Raji (cell line): Measurements from ENCODE around the gene TMEM181.

Experiments used
- POLR2A ChIP-seq: IDR thresholded peaks from 2 replicates; pipeline ENCODE4 v1.6.1; 2011; ENCODE audit warnings: low read depth, low read length, control low read depth; ENCODE audit not compliant: insufficient read depth

TMEM181 gene

DNA sequence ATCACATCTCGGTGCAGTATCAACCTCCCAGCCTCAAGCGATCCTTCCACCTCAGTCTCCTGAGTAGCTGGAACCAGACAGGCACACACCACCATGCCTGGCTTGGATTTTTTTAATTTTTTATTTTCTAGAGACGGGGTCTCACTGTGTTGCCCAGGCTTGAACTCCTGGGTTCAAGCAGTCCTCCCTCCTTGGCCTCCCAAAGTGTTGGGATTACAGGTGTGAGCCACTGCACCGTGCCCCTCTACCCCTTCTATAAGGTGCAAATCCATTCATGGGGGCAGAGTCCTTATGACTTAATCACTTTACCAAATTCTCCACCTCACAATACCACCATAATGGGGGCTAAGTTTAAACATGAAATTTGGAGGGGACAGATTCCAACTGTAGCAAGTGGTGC is 37.7 kb downstream of the TMEM181 start:
- no peak for TF ChIP-seq POLR2A

GRCh38 chr6:158599635-158600034 is 39.7 kb downstream of the TMEM181 start:
- no peak for TF ChIP-seq POLR2A

- TF ChIP-seq POLR2A = no peak
Observed at GRCh38 chr6:158603261-158604047, 43.6 kb downstream of the TMEM181 start.

- TF ChIP-seq POLR2A = no peak
Observed at GRCh38 chr6:158604048-158604406, 44.1 kb downstream of the TMEM181 start.

DNA sequence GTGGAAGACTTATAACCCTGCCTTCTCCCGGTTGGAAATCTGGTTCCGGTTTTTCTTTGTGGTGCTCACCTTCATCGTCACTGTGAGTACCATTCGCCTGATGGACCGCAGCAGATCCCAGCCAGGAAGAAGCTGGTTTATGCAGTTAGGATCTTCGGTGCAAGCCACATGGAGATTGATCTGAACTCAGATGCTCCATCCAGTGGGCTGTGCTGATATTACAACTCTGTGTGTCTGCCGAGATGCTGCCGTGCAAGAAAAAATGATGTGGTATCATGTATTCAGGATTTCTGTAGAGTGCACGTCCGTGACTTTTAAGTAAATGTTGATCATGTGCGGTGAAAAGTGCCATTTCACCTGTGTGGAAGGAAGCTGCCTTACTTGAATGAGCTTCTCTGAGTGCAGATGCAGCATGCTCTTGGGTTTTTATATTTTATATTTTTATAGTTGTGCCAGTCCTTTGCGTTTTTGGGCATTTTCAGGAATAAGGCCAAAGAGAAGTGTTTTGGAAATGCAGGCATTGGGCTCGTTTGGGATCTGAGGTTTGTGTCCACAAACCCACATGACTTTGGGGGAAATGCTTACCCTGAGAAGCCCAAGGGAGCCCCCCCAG is 45.5 kb downstream of the TMEM181 start:
- TF ChIP-seq POLR2A = no peak

DNA sequence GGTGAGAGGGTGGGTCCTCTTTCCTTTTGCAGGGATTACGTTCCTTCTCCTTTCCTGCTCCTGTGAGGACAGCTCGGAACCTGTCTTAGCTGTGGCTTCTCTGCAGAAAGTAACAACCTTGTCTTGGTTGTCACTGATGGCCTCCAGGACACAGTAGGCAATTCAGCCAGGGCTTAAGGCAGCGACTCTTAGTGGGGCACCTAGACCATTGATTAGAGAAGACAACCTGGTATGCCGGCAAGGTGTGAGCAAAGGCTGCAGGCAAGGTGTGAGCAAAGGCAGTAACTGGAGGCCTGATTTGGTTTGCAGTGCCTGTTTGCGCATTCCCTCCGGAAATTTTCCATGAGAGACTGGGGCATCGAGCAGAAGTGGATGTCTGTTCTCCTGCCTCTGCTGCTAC is 47.0 kb downstream of the TMEM181 start:
- TF ChIP-seq POLR2A = no peak

DNA sequence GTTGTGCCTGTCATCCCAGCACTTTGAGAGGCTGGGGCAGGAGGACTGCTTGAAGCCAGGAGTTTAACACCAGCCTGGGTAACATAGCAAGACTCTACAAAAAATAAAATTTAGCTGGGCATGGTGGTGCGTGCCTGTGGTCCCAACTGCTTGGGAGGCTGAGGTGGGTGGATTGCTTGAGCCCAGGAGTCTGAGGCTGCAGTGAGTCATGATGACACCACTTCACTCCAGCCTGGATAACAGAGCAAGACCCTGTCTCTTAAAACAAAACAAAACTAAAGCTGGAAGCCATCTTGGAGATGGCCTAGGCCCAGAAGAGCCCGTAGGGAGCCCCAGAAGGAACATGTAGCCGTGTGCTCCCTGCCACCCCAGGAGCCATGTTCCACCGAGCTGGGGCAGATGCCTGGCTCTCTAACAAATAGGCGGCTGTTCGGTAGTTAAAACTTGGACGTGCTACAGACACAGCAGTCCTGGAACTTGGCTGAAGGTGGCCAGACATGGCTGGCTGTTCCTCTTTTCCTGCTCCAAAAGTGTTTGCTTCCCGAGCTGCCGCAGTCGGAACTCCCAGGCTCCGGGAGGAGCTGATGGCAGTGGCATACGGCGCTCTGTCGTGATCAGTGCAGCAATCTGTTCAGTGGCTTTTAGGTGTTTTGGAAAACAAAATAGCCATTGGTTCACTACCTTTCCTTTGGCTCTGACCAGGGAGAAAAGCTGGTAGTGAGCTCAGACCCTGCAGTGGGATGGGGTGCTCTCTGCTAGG is 47.7 kb downstream of the TMEM181 start:
- TF ChIP-seq POLR2A = no peak

DNA sequence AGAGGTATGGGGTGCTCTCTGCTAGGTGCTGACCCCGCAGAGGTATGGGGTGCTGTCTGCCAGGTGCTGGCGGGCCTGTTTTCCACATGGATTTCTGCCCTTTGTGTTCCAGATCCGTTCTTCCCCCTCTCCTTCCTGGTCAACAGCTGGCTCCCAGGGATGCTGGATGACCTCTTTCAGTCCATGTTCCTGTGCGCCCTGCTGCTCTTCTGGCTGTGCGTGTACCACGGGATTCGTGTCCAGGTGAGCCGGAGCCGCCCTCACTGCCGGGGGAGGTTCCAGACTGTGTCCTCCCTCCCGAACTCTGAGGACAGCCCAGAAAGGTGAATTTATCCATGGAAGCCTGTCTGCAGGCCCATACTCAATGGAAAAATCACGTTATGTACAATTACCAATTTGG is 48.3 kb downstream of the TMEM181 start:
- TF ChIP-seq POLR2A = no peak

GRCh38 chr6:158609455-158610155 is 49.7 kb downstream of the TMEM181 start:
- no peak for TF ChIP-seq POLR2A

GRCh38 chr6:158610319-158610968 is 50.6 kb downstream of the TMEM181 start:
- TF ChIP-seq POLR2A = no peak

DNA sequence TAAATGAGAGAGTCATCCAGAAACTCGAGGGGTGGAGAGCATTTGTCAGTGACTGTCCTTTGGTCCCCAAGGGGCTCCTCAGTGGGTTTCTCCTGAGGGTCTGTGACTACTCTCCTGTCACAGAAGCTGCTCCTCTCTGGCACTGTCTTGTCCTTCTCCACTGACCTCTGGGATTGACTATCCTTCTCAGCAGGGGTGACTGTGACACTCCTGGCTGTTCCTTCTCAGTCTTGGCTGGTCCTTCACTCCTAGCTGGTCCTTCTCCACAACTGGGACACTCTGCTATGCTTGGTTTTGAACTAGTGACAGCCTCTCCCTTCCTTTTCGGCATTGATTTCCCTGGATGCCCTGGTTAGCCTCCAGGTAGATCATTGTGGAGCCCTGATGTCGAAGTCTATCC is 51.1 kb downstream of the TMEM181 start:
- no peak for TF ChIP-seq POLR2A

DNA sequence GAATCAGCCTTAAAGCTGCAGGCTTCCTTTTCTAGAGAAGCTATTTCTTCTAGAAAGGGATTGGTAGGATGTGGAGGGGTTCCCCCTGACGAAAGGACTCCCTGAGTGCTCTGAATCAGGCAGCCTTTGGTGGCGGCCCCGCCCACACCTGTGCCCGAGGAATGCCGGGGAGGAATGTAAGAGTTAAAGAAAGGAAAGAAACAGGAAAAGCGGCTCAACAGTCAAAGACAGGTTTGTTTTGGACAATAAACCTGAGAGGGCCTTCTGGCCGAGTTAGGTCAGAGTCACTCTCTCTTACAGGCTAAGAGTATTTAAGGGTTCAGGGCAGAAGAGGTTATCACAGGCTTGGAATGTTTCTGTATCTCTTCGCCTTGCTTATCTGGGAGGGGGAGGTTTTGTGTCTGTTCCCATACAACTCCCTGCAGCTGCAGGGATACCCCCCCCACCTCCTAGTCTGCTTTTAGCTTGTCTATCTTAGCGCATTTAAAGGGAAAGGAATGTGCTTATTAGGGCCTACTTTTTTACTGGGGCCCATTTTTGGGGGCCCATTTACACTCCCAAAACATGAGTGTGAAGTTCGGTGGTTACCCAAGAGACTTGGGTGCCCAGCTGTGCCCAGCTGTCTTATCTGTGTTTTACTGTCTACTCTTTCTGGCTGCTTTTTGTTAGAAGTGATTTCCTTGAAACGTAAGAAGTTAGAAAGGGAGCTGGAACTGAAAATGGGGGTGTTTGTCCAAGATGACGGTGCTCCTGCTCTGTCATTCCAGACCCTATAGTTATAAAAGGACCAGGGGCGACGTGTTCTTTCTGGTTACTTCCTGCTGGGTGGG is 51.9 kb downstream of the TMEM181 start:
- no peak for TF ChIP-seq POLR2A

DNA sequence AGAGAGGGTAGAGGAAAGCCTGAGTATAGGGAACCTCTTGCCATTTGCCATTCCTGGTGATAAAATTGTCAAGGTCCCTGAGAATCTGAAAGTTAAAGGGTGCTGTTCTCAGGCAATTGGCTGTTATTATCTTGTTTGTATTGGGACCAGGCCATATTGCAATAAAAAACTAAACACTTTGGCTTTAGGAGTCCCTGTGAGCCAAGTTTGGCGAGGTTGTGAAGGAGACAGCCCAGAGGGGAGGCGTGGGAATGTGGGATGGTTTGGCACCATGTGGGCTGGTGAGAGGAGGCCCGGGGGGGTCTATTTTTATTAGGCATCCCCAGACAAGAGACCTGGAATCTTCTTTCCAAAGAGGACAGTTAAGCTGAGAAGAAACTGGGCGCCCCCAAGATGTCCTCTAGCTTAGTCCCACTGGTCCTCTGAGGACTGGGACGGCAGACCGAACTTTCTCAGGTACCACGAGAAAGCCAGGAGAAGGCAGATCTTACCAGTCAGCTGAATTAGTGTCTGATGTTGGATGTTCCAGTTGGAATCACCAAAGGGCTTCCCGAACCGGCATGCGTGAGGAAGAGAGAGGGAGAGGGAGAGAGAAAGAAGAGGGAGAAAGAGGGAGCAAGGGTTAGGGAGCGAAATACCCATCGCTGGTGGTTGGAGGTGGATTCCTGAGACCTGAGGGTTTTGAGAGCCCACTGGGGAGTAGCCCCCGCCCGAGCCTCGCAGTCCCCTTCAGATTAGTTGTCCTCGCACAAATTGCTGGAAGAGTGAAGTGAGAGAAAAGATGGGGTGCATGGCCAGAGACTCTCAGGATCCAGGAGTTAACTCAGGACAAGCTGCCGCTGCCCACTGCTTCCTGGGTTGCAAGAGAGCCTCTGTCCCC is 60.3 kb downstream of the TMEM181 start:
- TF ChIP-seq POLR2A = no peak
